HG03139 (cell line): ENCODE measurements around the gene ETV5.

ENCODE experiments used
- ATAC-seq: cut with Tn5 transposase; IDR thresholded peaks from one replicate; pipeline ENCODE4 v1.9.1; 2021; ENCODE audit not compliant: unreplicated experiment

The ETV5 gene

DNA sequence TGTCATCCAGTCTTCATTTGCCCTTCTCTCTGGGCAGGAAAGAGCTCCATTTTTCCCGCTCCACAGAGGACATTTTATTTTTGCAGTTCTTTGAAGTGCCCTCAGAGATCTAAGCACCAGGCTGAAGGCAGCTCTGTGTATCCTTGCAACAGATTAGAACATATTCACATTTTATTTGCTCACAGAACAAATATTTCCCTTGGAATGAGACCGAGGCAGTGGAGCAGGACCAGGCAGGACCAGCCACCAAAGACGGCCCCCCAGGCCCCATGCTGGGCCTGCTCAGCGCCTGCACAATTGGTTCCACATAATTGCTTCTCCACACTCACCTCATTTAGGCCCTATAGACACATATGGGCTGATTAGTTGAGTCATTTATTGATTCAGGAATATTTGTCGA is 15.7 kb upstream of the ETV5 start:
- no peak for ATAC-seq

DNA sequence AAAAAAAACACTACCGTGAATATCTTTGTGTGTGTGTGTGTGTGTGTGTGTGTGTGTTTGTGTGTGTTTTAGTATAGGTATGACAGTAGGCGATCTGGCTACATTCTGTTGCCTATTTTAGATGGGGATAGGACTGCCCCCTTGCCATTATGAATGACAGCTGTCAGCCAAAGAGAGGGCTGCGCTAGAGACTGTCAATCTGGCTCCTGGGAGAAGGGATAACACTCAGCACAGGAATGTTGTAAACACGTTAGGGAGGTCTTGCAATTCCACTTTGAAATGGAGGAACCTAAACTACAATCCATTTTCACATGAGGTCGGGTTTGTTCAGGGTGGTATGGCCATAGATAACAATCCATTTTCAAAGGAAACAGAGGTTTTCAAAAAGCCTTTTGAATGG is 14.1 kb upstream of the ETV5 start:
- ATAC-seq: no peak

DNA sequence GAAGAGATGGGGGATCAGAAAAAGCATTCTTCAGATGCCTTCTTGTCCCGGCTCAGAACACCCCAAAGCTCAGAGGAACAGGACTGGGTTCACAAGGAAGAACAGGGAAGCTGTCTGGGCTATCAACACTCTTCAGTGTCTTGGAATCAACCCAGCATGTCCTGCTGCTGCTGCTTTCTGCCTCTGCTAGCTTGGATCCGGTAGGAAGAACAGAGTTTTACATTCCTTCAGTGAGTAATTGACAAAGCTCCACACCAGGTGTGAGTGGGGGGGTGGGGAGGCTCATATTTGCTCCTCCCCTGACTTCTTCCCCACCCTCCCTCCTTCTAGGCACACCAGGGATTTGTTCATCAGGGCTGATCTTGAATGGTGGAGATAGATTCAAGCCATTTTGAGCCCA is 13.1 kb upstream of the ETV5 start:
- ATAC-seq: no peak

DNA sequence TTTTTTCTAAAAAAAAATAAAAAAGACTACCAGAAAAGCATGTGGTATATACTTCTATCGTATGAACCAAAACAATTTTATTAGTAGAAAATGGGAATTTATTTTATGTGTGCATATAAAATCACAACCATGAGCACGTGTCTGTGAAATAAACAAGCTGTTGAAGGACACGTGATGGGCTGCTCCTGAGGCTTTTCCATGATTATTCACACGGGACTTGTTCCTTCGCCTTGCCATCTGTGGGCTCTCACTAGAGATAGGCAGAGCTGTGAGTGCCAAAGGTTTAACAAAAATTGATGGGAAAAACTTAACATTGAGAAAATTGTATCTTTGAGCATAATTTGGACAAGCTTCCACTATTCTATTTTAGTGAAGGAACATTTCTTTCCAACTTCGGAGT is 12.4 kb upstream of the ETV5 start:
- ATAC-seq: no peak

DNA sequence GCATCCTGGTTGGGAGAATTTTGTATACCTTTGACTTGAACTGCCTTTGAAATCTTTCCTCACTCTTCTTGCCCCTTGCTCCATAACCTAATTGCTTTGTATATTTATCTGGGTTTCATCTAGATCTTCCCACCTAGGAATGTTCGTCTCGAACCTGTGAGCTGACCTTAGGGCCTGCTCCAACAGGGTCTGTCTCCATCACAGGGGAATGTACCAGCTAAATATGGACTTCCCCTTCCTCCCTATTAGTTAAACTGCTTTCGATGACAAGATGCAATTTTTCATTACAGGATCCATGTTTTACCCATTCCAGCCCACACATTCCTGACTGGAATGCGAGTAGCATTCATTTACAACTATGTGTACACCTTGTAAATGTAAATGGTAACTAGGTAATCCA is 10.6 kb upstream of the ETV5 start:
- ATAC-seq: no peak

DNA sequence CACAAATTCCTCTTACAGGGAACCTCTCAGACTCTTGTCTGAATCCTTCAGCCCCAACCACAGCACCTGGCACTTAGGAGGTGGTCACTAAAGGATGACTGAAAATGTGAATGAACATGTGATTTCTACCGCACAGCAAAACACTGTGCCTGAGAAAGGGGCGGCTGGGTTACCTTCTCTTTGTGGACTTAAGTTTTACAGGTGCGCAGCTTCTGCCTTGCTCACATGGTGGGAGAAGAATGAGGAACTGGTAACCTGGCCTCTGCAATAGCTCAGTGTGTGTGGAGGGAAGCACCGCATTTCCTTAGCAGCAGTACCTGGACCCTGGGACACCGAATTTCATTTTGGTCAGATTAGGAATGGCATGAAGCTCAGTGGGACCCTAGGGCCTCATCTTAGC is 9.8 kb upstream of the ETV5 start:
- ATAC-seq: no peak

DNA sequence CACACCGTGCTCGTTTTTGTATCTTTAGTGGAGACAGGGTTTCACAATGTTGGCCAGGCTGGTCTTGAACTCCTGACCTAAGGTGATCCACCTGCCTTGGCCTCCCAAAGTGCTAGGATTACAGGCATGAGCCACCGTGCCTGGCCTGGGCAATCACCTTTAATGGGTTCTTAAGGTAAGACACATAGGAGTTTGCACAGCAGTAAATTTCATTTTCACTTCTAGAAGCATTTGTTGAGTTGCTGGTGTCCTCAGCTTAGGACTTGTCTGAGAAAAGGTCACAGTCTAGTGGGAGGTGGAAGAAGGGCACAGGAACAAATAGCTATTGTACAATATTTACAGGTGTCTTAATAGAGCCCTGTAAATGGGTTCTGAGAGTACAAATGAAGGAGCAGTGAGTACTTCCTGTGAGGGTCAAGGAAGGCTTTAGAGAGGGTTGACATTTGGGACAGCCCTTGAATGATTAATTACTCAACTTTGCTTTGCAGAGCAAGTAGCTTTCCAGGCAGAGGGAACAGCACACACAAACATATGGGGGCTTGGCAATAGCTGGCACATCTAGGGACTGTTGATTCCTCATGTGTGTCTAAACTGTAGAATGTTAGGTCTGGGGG is 8.7 kb upstream of the ETV5 start:
- no peak for ATAC-seq

DNA sequence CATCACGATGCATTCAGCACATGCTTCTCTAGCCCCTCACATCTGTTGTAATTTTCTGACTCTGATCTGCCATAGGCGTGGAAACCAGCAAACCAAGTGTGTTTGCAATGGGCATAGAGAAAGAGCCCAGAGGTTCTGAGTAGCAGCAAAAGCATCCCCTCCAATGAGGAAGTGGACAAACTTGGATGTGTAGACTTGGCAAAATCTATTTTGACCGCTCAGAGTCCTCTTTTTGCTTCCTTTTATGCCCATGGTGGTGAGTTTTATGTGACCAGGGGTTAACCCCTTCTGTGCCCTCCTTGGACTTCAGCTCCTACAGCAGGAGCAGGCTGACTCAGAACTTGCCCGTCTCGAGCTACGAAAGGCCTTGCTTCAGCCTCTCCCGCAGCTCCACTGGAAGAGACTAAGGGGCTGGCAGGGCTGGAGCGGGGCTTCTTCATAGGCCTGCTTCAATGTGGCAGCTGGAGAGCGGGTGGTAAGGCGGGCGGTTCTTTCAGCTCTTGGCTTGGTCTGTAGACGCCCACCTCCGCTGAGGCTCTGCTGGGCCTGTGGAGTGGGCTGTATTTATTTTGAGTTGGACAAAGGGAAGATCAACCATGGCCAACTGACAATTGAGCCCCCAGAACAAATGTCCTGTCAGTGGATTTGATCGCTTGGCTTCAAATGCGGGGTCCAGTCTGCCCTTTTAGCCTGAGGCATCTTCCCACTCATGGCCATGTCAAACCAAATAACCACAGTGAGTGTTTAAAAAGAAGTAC is 6.5 kb upstream of the ETV5 start:
- ATAC-seq: no peak

DNA sequence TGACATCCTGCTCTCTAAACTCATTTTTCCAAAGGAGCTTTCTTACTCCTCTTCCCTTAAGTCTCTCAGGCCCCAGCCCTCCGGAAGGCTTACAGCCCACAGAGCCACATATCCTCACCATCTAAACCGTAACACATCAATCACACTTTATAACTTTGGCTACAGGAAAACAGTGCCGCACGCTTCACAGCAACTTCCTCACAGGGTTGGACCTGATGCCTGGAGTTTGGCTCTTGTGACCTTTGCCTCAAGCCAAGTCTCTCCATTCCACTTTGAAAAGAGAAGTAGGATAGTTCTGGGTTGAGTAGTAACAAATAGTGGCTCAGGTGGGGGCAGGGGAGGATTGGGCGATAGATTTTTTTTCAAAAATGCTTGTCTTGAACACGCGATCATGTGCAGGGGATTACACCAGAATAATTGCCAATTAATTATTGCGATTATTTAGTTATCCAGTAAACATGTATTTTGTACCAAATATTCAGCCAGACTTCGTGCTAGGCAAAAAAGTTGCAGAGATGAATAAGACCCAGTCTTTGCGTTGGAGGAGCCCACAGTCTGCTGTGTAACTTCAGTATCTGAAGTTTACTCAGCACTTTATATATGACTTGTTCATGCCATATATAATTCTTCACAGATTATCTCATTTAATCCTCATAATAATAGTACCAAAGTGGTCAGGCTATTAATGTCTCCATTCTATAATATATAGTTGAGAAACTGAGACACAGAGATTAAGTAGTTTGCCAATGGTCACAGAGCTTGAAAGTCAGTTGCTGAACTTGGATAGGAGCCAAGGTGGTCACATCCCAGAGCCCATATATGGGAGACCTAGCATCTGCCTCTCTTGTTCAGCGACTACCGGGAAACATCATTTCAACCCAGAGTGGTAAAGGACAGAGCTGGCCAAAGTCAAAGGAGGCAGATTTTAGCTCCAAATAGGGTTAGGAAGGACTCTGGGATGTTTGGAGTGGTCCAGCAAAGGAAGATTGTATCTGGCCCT is 2.4 kb upstream of the ETV5 start:
- no peak for ATAC-seq

DNA sequence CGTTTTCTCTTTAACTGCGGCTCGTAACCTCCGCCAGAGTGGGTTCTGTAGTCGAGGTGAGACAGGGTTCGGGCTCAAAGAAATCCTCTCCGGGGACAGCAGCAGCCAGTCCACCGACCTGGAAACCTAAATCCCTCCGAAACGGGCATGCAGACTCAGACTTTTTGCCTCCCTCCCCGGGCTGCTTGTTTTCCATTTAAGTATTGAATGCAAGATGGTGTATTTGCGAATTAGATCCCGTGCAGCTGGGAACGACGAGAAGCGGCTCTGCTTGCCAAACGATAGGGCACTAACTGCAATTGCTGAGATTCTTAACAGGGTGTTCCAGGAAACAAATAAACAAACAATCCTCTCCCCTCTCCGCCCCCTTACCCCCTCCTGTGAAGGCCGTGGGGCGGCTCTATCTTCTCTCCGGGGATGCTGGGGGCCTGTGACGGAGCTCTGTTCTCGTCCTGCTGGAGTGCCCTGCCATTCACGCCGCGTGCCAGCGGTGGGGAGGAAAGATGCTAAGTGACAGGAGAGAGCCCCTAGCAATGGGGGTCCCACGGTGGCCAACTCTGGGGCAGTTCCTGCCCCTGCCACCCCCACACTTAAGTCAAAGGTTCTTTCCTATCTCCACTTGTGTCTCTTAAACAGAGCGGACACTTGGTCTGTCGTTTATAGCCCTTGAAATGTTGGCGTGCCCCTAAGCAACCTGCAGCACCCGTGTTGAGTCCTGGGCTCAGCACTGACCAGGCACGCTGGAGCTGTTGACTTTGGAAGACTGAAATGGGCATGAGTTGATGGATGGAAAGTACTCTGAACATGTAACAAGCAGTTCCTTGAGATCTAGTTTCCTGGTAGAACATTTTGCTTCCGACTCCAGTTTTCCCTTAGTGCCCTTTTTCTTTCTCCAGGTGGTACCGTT is 1.3 kb upstream of the ETV5 start:
- no peak for ATAC-seq

DNA sequence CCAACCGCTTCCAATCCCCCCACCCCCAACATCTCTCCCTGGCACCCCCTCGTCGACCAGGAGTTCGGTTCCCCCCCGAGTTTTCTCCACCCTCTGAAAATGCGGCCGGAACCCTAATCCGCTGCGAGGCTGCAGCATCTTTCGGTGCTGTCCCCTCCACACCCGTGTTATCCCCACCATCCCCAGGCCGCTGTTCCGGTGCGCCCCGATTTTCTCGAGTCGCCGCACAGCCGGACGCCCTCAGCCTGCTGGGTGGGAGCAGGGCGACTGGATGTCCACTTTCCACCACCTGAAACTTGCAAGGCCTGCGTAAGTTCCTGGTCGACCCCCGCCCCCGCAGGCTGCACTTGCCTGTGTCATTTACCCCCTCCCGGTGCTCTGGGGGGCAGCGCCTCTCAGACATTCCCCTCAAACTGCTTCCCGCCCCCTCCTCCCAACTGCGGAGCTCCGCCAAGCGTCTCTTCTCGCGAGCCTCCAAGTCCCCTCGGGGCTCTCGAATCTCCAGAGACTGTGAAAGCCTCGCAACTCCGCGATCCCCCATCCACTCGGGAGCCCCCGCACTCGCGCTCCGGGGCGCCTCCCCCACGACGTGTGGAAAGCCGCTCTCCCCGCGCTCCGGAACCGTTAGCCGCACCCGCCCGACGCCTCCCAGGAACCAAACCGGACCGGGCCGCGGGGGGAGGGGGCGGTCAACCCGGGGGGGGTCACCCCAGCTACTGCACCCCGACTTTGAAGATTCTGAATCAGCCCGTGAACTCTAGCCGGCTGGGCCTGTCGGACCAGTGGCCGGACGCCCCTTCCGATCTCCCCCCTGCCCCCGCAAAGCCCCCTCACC is 566 bp downstream of the ETV5 start:
- ATAC-seq: no peak

DNA sequence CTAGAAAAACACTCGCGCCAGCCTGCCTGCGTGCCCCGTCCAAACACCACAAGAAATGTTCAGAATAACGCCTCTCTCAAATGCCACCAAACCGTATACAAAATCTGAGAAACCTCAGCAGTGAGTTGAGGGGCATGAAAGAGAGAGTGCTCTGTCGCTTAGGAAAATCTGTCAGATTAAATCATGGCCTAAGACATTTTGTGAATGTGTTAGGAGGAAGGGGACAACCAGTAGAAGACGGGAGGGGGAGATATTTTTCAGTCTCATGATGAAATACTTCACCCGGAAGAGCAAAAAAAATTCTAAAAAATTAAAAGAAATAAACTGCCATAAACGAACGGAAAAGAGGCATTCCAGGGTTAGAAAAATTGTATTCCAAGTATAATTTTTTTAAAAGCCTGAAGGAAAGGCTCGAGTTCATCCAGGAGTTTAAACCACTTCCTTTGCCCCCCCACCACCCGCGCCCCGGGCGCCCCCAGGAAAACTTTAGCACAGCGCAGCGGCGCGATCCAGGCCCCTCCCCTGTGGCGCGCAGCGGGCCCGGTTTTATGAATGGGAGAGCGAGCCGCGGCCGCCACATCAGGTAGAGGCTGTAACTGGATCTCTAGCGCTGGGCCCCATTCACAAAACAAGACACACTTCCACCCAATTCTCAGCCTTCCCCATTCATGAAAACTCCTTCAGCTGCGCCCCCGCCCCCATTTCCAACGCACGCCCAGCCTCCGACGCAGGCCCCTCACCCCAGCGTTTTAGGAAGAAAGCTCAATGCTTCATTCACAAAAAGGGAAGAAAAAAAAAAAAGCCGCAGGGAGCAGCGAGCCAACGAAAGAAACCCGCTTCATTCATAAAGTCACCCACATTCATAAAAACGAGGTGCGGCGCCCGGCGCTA is 1.4 kb downstream of the ETV5 start:
- ATAC-seq: no peak

DNA sequence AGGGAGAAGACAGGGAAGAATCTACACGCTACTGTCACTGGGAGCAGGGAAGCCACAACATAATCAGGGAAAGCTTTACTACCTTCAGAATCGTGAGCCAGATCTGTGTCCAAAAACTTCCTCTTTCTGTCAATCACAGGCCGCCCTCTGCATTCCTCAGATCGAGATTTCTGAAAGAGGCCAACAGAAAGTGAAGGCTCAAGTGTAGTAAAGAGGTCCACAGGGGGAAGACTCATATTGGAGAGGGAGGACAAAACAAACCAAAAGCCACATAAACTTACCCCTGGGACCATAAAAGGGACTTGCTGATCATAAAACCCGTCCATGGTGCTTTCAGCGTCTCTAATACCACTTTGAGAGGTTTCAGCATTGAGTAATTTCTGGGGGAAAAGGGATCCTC is 3.3 kb downstream of the ETV5 start:
- no peak for ATAC-seq

DNA sequence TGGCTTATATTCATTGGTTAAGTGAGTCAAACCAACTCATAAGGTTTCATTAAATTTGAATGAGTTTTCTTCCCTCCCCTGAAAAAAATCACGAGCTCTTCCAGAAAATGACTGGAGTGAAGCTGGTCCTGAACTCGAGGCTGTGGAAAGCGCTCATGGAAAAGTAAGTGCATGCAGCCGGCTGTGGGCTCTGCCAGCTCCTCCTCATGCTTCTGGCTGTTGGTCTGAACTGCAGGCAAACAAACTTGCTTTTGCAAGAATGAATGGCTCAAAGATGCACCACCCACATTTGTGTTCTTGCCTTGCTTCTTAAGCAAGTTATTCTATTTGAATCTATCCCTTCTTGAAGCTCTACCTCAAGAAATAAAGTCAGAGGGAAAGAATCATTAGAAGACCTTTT is 6.2 kb downstream of the ETV5 start:
- no peak for ATAC-seq

DNA sequence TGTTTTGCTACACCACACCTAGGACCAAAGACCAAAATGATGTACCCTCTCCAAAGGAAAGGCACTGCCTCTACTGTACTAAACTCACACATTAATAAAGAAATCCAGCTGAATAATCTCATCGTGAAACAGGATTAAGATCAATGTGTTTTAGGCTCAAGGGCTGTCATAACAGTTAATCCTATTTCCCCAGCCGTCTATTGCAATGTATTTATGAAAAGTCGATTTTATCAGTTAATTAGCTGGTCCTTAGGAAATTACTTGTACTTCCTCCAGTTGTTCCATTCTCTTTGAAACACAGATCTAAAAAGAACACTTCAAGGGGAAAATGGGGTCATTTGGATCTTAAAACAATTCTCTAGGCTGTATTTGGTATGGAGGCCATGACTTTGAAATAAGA is 8.5 kb downstream of the ETV5 start:
- no peak for ATAC-seq

DNA sequence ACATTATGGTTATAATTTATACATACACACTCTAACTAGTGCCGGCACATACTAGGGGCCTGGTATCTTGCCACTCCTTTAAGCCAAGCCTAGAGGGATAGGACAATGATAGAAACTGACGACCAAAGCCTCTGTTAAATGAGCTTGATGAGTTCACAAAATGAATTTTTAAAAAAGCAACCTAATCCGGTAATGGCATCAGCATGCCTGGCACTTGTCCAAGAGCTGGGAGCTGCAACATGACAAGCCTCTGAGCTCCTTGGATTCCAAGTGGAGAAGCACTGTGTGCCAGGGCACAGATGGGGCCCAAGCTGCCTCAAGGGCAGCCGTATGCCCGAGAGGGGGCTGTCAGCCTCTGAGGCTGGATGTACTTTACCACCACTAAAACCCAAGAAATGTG is 9.7 kb downstream of the ETV5 start:
- ATAC-seq: no peak

DNA sequence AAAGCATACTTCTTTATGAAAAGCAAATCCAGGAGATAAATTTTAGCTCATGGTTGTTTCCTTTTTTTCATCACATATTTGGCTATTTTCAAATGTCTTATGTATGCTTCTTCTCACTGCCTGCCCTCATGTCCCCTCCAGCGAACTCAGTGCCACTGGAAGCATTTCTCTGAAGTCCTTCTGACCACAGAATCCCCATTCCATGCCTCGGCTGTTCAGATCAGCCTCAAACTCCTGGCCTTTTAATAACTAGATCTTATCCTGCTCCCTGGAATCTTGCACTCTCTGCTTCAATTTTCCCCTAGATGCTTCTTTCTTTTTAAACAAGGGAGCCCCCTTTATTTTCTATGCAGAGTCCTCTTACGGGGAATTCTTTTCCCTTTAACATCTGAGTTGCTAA is 10.1 kb downstream of the ETV5 start:
- no peak for ATAC-seq

DNA sequence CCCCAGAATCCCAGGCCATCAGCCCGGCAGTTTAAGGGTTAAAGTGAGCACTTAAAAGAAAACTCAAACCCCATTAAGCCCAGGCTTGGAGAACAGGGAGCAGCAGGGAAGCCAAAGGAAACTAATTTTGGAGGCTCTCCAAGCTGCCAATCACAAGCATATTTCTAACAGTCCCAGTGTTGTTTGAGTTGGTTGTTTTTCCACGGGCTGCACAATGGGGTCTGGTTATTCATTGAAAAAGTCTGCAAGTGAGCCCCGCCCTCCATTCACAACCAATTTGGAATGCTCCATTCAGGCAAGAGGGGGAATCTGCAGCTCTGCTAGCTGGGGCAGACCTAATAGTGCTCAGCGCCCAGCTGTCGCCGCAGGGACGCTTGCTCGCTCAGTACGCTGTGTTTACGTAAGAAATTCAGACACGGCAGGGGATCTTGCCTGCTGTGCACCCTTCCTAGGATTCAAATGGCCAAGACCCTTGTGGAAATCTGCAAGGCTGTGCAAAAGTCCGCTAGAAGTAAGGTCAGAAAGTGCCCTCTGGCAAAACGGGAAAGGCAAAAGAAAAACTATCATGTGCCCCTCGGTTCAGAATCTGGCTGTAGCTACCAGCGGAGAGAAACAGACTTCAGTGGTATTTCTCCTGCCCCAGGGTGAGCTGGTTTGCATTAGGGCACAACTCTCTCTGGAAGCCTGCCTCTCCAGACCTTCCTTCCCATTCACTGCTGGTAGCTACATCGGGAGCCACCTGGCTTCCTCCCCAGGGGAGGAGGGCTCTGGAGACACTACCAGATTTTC is 11.0 kb downstream of the ETV5 start:
- no peak for ATAC-seq
